Effector memory CD4-positive, alpha-beta T cell (primary cell): ENCODE measurements around the gene CDH22.

Source experiments
- DNase-seq, 3 donors: peaks; one replicate each; pipeline ENCODE4 v3.0.0-alpha.2; 2020
- H3K27ac ChIP-seq: 2 replicates; pipeline ENCODE4 v1.7.0; 2013; ENCODE audit warnings: mild to moderate bottlenecking, low read length, moderate library complexity; ENCODE audit not compliant: insufficient read depth, poor library complexity, severe bottlenecking
- H3K27me3 ChIP-seq: replicated peaks from 2 replicates; pipeline ENCODE4 v1.7.0; 2013; ENCODE audit warnings: mild to moderate bottlenecking, low read length; ENCODE audit not compliant: insufficient read depth, control insufficient read depth, poor library complexity, severe bottlenecking
- H3K36me3 ChIP-seq: 2 replicates; pipeline ENCODE4 v1.7.0; 2013; ENCODE audit warnings: mild to moderate bottlenecking, low read length, moderate library complexity; ENCODE audit not compliant: control insufficient read depth, insufficient read depth
- H3K4me1 ChIP-seq: 2 replicates; pipeline ENCODE4 v1.7.0; 2013; ENCODE audit warnings: low read length, mild to moderate bottlenecking; ENCODE audit not compliant: control insufficient read depth, insufficient read depth, poor library complexity, severe bottlenecking
- H3K4me3 ChIP-seq: 2 replicates; pipeline ENCODE4 v1.7.0; 2013; ENCODE audit warnings: low read length, low read depth, mild to moderate bottlenecking; ENCODE audit not compliant: insufficient read depth, poor library complexity, severe bottlenecking
- H3K9me3 ChIP-seq: 2 replicates; pipeline ENCODE4 v1.7.0; 2013; ENCODE audit warnings: mild to moderate bottlenecking, low read length, moderate library complexity; ENCODE audit not compliant: control insufficient read depth

CDH22 gene

GRCh38 chr20:46270977-46271744, 37.1 kb downstream of the CDH22 start:
- Histone ChIP-seq H3K27ac (no peak overlapping the region), H3K27me3 (no peaks in the 10 kb centered on the region), H3K9me3 (peaks cover 3% of the 10 kb centered on the region), H3K4me1 (no peaks in the 10 kb centered on the region), H3K4me3 (no peak overlapping the region), H3K36me3 (no peaks in the 10 kb centered on the region)
- no peak for DNase-seq

- no peak for DNase-seq
- H3K4me1 ChIP-seq, result no peaks in the 10 kb centered on the region
- peaks cover 3% of the 10 kb centered on the region for H3K9me3 ChIP-seq
- H3K27ac ChIP-seq, result no peak overlapping the region
- no peak overlapping the region for H3K4me3 ChIP-seq
- H3K36me3 ChIP-seq, result no peaks in the 10 kb centered on the region
- H3K27me3 ChIP-seq, result no peaks in the 10 kb centered on the region
Measured at GRCh38 chr20:46269372-46269771, 38.9 kb downstream of the CDH22 start.

GRCh38 chr20:46268662-46269061, 39.6 kb downstream of the CDH22 start:
- Histone ChIP-seq H3K27me3 (no peaks in the 10 kb centered on the region), H3K27ac (no peak overlapping the region), H3K36me3 (no peaks in the 10 kb centered on the region), H3K4me3 (no peak overlapping the region), H3K4me1 (no peaks in the 10 kb centered on the region), H3K9me3 (peaks cover 3% of the 10 kb centered on the region)
- DNase-seq, result no peak

GRCh38 chr20:46268131-46268614, 40.1 kb downstream of the CDH22 start:
- Histone ChIP-seq H3K27ac (no peak overlapping the region), H3K4me1 (no peaks in the 10 kb centered on the region), H3K36me3 (no peaks in the 10 kb centered on the region), H3K4me3 (no peak overlapping the region), H3K9me3 (no peaks in the 10 kb centered on the region), H3K27me3 (no peaks in the 10 kb centered on the region)
- no peak for DNase-seq

- H3K27me3 ChIP-seq, result no peaks in the 10 kb centered on the region
Measured at GRCh38 chr20:46267108-46268105, 40.9 kb downstream of the CDH22 start.

GRCh38 chr20:46265539-46265938, 42.8 kb downstream of the CDH22 start:
- Histone ChIP-seq H3K27me3 (no peaks in the 10 kb centered on the region), H3K4me1 (no peaks in the 10 kb centered on the region), H3K4me3 (no peak overlapping the region), H3K36me3 (no peaks in the 10 kb centered on the region), H3K9me3 (no peaks in the 10 kb centered on the region), H3K27ac (no peak overlapping the region)
- no peak for DNase-seq

More at GRCh38 chr20:46267108-46268105, 40.9 kb downstream of the CDH22 start:
- Histone ChIP-seq H3K4me3 (no peak overlapping the region), H3K9me3 (no peaks in the 10 kb centered on the region), H3K4me1 (no peaks in the 10 kb centered on the region), H3K36me3 (no peaks in the 10 kb centered on the region), H3K27ac (no peak overlapping the region)
- no peak for DNase-seq

GRCh38 chr20:46264391-46265266, 43.7 kb downstream of the CDH22 start:
- Histone ChIP-seq H3K27me3 (no peaks in the 10 kb centered on the region), H3K9me3 (no peaks in the 10 kb centered on the region), H3K4me1 (no peaks in the 10 kb centered on the region), H3K4me3 (no peak overlapping the region), H3K27ac (no peak overlapping the region), H3K36me3 (no peaks in the 10 kb centered on the region)
- no peak for DNase-seq

- Histone ChIP-seq H3K36me3 (no peaks in the 10 kb centered on the region), H3K4me1 (no peaks in the 10 kb centered on the region), H3K27me3 (no peaks in the 10 kb centered on the region), H3K9me3 (no peaks in the 10 kb centered on the region), H3K27ac (no peak overlapping the region), H3K4me3 (no peak overlapping the region)
- no peak for DNase-seq
Measured at GRCh38 chr20:46261456-46262253, 46.6 kb downstream of the CDH22 start.

GRCh38 chr20:46260936-46261454, 47.3 kb downstream of the CDH22 start:
- Histone ChIP-seq H3K4me1 (no peaks in the 10 kb centered on the region), H3K4me3 (no peak overlapping the region)

More at GRCh38 chr20:46260936-46261454, 47.3 kb downstream of the CDH22 start:
- H3K27ac ChIP-seq, result no peak overlapping the region
- no peaks in the 10 kb centered on the region for H3K27me3 ChIP-seq
- no peaks in the 10 kb centered on the region for H3K9me3 ChIP-seq
- H3K36me3 ChIP-seq, result no peaks in the 10 kb centered on the region
- DNase-seq, result no peak
